ENCODE results near the gene USP28.
"Not testable (repeated sequence)": the region's sequence is repeated elsewhere in the genome, so short reads cannot be mapped to it uniquely, and the experiment has no call there.

Gene USP28

GRCh38 chr11:113884361-113884836 lies 9.0 kb upstream of the USP28 start:
- Mint-ChIP-seq H3K27me3 (ENCODE audit: low read depth) (no peaks in the 10 kb centered on the region), H3K4me3 (no peak overlapping the region), H3K4me1 (peaks cover 8% of the 10 kb centered on the region), H3K27ac (peak overlapping the region in 1 of 3 experiments; percentile 56), H3K36me3 (ENCODE audit: low read depth) (no peaks in the 10 kb centered on the region), H3K9me3 (no peaks in the 10 kb centered on the region)
- TF ChIP-seq, protein P1, sequence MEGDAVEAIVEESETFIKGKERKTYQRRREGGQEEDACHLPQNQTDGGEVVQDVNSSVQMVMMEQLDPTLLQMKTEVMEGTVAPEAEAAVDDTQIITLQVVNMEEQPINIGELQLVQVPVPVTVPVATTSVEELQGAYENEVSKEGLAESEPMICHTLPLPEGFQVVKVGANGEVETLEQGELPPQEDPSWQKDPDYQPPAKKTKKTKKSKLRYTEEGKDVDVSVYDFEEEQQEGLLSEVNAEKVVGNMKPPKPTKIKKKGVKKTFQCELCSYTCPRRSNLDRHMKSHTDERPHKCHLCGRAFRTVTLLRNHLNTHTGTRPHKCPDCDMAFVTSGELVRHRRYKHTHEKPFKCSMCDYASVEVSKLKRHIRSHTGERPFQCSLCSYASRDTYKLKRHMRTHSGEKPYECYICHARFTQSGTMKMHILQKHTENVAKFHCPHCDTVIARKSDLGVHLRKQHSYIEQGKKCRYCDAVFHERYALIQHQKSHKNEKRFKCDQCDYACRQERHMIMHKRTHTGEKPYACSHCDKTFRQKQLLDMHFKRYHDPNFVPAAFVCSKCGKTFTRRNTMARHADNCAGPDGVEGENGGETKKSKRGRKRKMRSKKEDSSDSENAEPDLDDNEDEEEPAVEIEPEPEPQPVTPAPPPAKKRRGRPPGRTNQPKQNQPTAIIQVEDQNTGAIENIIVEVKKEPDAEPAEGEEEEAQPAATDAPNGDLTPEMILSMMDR (IDR thresholded peaks at IDR 0.05; ENCODE audit: unreplicated experiment in 3 of 3): no peak

DNA sequence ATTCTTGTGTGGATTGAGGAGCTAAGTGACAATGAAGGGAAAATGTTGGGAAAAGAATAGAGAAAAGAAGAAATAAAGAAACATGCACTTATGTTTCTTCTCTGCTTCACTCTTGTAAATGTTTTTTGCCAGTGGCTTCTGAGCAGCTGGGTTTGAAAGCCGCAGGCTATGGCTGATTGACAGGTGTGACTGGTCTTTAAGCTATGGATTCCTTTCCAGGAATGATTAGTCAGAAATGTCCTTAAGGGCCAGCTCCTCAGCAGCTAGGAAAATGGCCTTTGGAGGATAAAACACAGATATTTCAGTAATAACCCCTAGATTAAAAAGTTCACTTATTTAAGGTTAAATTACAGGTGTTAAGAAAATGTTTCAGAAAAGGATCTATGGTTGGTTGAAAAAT lies 6.5 kb upstream of the USP28 start:
- H3K27me3 Mint-ChIP-seq (ENCODE audit: low read depth): no peaks in the 10 kb centered on the region
- peak overlapping the region in 2 of 3 experiments; percentile 41 to 56 for H3K27ac Mint-ChIP-seq
- TF ChIP-seq, protein P1 (IDR thresholded peaks at IDR 0.05; ENCODE audit: unreplicated experiment in 3 of 3): no peak

GRCh38 chr11:113880971-113881370 lies 5.6 kb upstream of the USP28 start:
- no peak overlapping the region for H3K4me3 Mint-ChIP-seq
- no peaks in the 10 kb centered on the region for H3K27me3 Mint-ChIP-seq (ENCODE audit: low read depth)
- peaks cover 14% of the 10 kb centered on the region for H3K4me1 Mint-ChIP-seq
- no peak overlapping the region for H3K27ac Mint-ChIP-seq
- TF ChIP-seq, protein P1 (IDR thresholded peaks at IDR 0.05; ENCODE audit: unreplicated experiment in 3 of 3): no peak
- no peaks in the 10 kb centered on the region for H3K9me3 Mint-ChIP-seq
- H3K36me3 Mint-ChIP-seq (ENCODE audit: low read depth): no peaks in the 10 kb centered on the region

More for the DNA sequence above, 6.5 kb upstream of the USP28 start:
- Mint-ChIP-seq H3K36me3 (ENCODE audit: low read depth) (no peaks in the 10 kb centered on the region), H3K4me3 (no peak overlapping the region), H3K4me1 (peaks cover 9% of the 10 kb centered on the region), H3K9me3 (no peaks in the 10 kb centered on the region)

DNA sequence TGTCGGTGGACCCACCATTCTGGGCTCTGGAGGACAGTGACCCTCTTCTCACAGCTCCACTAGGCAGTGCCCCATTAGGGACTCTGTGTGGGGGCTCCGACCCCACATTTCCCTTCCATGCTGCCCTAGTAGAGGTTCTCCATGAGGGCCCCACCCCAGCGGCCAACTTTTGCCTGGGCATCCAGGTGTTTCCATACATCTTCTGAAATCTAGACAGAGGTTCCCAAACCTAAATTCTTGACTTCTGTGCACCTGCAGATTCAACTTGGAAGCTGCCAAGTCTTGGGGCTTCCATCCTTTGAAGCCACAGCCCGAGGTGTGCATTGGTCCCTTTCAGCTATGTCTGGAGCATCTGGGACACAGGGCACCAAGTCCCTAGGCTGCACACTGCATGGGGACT lies 4.1 kb upstream of the USP28 start:
- H3K27me3 Mint-ChIP-seq (ENCODE audit: low read depth); H3K36me3 Mint-ChIP-seq (ENCODE audit: low read depth); H3K9me3 Mint-ChIP-seq; H3K27ac Mint-ChIP-seq; H3K4me3 Mint-ChIP-seq: not testable (repeated sequence)
- peaks cover 23% of the 10 kb centered on the region for H3K4me1 Mint-ChIP-seq

DNA sequence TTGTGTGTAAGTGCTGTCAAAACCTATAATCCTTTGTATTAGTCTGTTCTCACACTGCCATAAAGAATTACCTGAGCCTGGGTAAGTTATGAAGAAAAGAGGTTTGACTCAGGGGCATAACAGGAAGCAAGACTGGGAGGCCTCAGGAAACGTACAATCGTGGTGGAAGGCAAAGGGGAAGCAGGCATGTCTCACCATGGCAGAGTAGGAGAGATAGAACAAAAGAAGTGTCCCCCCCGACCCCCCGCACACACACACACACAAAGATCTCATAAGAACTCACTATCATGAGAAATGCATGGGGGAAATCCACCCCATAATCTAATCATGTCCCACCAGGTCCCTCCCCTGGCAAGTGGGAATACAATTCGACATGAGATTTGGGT lies 2.3 kb upstream of the USP28 start:
- no peaks in the 10 kb centered on the region for H3K36me3 Mint-ChIP-seq (ENCODE audit: low read depth)
- peaks cover 36% of the 10 kb centered on the region for H3K4me1 Mint-ChIP-seq
- H3K4me3 Mint-ChIP-seq: peak overlapping the region in 2 of 3 experiments; percentile 93 to 99
- H3K9me3 Mint-ChIP-seq: no peaks in the 10 kb centered on the region
- TF ChIP-seq, protein P1 (IDR thresholded peaks at IDR 0.05; ENCODE audit: unreplicated experiment in 3 of 3): no peak
- H3K27ac Mint-ChIP-seq: peak overlapping the region in 2 of 3 experiments; percentile 97 to 99
- H3K27me3 Mint-ChIP-seq (ENCODE audit: low read depth): no peaks in the 10 kb centered on the region

DNA sequence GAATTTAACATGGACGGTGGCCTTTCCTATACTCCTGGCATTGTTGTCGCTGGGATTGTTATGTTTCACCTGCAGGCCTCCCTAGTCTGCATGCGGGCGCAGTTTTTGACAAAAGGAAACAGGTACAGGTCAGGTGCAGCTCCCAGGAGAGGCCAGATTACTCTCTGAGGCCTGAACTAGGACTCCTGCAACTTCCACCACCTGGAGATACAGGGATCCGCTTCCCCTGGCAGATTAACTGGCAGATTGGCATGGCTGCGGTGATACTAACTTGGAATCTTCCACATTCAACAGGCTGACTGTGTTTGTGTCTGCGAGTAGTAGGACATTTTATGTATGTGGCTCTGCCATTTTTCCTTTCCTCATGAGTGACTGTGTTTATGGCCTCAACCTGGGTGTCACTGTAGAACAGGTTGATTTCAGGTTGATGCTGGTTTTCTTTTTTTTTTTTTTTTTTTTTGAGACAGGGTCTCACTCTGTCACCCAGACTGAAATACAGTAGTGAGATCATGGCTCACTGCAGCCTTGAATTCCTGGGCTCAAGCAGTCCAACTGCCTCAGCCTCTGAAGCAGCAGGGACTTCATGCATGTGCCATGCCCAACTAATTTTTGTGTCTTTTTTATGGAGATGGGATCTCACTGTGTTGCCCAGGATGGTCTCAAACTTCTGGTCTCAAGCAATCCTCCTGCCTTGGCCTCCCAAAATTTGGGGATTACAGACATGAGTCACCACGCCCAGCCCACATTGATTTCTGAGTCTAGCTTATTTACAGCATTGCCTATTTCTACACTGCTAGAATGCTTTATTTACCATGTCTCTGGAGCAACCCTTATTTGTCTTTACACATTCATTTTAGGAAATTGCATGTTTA lies 1.7 kb upstream of the USP28 start:
- peak overlapping the region; percentile 93 to 99 (median 95) for H3K4me3 Mint-ChIP-seq
- H3K4me1 Mint-ChIP-seq: peaks cover 41% of the 10 kb centered on the region
- no peaks in the 10 kb centered on the region for H3K27me3 Mint-ChIP-seq (ENCODE audit: low read depth)
- H3K36me3 Mint-ChIP-seq (ENCODE audit: low read depth): no peaks in the 10 kb centered on the region
- TF ChIP-seq, protein P1 (IDR thresholded peaks at IDR 0.05; ENCODE audit: unreplicated experiment in 3 of 3): no peak
- no peaks in the 10 kb centered on the region for H3K9me3 Mint-ChIP-seq
- H3K27ac Mint-ChIP-seq: peak overlapping the region; percentile 97 to 99 (median 97)
